ENCODE results near the gene VIP.
"Not testable (repeated sequence)": the region's sequence is repeated elsewhere in the genome, so short reads cannot be mapped to it uniquely, and the experiment has no call there.

The VIP gene

DNA sequence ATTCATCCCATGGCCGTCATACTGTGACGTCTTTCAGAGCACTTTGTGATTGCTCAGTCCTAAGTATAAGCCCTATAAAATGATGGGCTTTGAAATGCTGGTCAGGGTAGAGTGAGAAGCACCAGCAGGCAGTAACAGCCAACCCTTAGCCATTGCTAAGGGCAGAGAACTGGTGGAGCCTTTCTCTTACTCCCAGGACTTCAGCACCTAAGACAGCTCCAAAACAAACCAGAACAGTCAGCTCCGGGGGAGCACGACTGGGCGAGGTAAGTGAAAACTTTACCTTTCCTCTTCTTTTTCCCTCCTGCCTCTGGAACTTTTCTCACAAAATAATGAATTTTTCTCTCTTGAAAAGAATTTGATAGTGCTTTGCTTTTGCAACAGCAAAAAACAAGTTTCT is at the start of gene VIP:
VIP (plus strand) TSS at position 104 of the 400 bp plus-strand sequence. CDS start 1,381 bp downstream, outside the sequence.
- DNase-seq (ENCODE audit: extremely low read depth in 1 of 2, low read depth in 1 of 2): no peak

DNA sequence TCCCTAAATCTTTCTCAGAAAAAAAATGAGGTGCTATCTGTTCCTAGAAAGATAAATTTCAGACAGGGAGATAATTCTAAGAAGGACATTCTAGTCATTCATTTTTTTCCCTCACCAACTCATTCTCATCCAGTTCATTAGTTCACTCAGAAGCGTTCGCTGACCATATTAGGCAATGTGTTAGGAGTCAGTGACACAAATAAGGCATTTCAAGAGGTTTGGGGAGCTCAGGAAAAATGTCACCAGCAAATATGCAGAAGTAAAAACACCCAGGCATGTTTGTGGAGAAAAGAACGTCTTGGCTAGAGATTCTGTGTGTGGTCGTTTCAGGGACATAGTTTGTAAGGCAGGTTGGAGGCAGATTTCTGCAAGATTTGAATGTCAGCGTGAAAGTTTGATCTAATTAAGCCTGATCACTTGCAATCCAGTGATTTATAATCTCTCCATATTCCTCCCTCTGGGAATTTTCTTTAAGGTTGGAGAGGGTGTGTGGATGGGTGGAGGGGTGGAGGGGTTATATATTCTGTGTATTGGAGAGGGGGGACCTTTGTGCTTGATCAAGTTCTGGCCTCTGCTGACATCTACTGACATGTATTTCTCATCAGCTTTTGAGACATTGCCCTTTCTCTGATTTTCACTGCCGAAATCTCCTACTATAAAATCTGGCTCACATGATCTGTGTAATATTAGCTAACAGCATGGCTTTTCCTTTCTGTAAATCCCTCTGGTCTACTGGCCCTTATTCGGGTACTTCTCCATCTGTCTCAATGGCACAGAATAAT is 49.3 kb upstream of the VIP start:
- DNase-seq (ENCODE audit: extremely low read depth in 1 of 2, low read depth in 1 of 2): no peak

DNA sequence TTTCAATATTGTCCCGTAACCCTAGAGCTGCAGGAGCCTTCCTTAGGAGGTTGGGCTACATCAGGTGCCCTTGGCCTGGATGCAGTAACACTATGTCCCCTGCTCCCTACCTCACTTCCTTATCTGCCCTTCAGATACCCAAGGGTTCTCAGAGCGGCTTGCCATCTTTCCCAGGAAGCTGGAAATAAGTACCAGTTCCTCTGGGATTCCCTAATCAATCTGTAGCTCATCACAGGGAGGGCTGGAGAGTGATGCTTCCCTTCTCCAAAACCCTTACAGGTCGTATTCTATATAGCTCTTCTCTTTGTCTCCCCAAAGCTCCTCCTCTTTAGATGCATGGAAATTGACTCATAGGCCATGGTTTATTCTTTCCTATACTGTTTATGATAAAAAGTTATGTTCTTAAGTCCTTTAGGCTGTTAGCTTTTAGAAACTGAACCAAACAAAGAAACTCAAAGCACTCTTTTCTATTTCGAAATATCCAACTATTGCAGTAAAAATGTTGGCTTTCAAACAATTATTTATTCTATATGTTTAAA is 48.7 kb upstream of the VIP start:
- DNase-seq (ENCODE audit: extremely low read depth in 1 of 2, low read depth in 1 of 2): no peak

DNA sequence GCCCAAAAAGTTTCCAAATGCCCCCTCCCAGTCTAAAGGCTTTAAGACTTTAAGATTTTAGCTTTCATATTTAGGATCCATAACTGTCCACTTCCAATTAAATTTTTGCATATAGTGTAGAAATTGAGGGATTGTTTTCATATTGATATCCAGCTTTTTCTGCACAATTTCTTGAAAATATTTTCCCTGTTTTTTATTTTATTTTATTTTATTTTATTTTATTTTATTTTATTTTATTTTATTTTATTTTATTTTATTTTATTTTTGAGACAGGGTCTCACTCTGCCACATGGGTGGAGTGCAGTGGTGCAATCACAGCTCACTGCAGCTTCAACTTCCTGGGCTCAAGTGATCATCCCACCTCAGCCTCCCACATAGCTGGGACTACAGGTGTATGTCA is 46.8 kb upstream of the VIP start:
- DNase-seq (ENCODE audit: extremely low read depth in 1 of 2, low read depth in 1 of 2): not testable (repeated sequence)

DNA sequence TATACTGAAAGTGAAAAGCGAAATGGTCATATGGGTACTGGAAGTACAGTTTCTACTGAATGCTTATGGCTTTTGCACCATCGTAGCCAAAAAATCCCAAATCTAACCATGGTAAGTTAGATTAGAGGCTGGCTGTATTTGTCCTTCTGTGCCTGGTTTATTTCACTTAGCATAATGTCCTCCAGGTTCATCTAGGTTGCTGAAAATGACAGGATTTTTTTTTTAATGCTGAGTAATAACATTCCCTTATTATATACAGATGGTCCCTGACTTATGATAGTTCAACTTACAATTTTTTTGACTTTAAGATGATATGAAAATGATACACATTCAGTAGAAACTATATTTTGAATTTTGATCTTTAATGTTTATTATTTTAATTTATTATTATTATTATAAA is 45.3 kb upstream of the VIP start:
- no peak for DNase-seq (ENCODE audit: extremely low read depth in 1 of 2, low read depth in 1 of 2)

DNA sequence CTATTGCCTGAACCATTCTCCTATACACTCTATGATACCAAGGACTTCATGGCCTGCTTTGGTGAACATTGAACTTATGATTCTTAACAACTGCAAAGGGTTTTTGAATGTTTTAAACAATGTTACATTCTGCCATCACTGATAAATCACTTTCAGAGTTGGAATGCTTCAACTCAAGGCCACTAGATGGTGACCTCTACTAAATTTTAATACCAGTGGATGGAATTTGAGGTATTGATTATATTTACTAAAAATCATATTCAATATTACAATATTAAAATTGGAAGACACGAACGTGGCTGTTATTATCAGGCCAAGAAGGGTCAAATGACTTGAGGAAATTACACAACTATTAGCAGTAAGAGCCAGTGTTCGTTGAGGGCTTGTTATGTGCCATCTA is 34.3 kb upstream of the VIP start:
- DNase-seq (ENCODE audit: extremely low read depth in 1 of 2, low read depth in 1 of 2): no peak

DNA sequence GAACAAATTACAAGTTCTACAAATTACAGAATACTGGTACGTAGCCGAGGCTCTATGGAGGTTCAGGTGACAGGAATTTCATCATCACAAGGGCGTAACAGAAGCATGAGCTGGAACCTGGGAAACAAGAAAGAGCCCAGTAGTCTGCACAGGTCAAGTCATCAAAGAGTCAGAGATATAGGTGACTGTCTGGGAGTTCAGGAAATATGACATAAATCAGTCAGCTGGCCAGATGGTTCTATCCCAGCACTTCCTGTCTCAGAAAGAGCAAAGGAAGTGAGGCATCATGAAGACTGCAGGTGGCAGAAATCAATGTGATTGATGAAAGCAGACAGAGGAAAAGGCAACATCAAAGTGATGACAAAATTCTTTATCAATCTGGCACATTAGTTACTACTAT is 29.6 kb upstream of the VIP start:
- DNase-seq (ENCODE audit: extremely low read depth in 1 of 2, low read depth in 1 of 2): no peak

DNA sequence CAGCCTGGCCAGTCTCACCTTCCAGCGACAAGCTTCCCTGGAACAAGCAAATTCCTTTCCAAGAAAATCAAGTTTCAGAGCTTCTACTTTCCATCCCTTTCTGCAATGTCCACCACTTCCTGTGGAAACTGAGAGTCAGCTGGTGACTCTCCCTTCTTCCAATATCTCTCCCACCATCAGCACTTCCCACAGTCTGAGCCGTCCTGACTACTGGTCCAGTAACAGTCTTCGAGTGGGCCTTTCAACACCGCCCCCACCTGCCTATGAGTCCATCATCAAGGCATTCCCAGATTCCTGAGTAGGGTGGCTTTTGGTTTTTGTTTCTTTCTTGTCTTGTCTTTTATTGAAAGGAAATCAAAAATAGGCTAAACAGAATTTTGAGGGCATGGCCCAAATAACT is 28.6 kb upstream of the VIP start:
- DNase-seq (ENCODE audit: extremely low read depth in 1 of 2, low read depth in 1 of 2): no peak

DNA sequence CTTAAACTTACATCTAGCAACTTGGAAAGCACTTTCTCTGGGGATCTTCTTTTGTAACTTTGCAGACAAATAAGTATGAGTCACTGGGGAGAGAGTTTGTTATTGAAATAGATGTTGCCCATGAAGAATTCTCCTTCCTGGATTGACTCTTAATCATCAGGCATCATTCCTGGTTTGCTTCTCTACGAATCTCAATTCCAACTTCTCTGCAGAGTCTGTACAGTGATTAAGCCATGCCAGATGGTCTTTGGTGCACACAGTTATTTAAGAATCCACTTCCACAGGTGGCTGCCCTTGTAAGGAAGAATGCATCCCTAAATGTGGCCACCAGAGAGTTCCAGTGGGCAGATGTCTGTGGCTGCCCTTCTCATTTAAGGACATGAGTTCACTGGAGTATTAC is 27.2 kb upstream of the VIP start:
- DNase-seq (ENCODE audit: extremely low read depth in 1 of 2, low read depth in 1 of 2): no peak

DNA sequence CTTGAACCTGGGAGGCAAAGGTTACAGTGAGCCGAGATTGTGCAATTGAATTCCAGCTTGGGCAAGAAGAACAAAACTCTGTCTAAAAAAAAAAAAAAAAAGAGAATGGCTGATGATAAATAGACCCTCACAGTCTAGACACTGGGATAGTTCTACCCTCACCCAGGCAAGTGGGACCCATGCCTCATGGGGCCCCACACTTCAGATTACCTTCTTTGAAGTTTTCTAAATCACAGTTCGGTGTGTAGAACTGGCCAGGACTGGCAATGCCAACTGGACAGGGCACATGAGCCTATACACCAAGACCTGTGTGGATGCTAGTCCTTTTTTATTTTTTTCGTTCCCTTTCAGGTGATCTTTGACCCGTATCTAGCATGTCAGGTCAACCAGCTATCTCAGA is 24.3 kb upstream of the VIP start:
- no peak for DNase-seq (ENCODE audit: extremely low read depth in 1 of 2, low read depth in 1 of 2)

DNA sequence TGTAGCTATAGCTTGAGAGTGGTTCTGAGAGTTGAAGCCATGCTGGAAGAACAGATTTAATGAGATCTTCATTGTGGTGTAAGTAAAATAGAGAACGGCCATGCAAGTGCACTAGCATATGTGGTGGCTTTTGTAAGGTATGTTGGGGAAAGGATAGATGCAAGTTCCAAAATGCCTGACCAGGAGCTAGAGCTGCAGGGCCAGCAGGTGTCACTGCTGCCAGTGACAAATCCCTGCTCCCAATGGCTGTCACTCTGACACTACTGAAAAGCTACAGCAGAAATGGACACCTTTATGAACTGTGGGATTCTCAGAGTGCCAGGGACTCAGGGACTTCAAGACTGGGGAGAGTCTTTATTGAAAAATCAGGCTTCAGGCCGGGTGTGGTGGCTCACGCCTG is 23.1 kb upstream of the VIP start:
- DNase-seq (ENCODE audit: extremely low read depth in 1 of 2, low read depth in 1 of 2): no peak

DNA sequence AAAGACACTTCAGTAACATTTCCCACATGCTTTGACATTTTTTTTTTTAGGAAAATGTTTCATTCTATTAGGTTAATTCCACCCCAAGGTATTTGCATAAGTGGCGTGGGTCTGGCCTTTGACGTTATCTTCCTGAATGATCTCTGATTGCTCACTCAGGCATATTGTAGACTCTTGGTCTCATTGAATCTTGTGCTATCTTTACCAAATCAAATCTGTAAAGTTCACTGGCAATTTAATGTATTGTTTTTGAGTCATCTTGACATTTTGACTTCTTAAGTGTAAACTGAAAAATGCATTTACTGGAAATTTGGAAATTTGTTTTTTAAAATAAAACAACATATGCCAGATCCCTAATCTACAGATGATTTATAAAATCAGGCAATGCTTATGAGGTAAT is 16.0 kb upstream of the VIP start:
- no peak for DNase-seq (ENCODE audit: extremely low read depth in 1 of 2, low read depth in 1 of 2)

DNA sequence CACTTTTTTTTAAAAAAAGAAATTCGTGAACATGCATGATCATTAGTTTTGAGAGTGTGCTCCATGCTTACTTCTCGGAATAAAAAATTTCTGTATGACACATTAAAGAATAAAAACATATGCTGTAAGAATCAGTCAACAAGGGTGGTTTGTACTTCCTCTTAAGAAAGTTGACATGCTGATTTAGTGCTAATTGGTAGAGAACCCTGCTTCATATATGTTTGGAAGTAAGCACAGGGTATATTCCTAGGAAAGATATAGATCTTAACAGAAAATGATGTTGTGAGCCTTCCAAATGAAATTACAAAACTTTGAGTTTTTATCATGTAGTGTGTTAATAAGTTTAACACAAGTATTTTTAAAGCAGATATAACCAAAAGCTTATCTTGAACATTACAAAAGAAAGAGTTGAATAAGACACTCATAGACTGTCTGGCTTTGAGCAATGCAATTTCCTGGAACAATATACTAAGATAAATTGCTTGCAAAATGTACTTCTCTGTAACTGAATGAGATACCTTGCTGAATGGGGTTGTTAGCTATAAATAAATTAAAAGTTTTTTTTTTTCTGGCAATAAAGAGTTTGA is 13.8 kb upstream of the VIP start:
- no peak for DNase-seq (ENCODE audit: extremely low read depth in 1 of 2, low read depth in 1 of 2)

DNA sequence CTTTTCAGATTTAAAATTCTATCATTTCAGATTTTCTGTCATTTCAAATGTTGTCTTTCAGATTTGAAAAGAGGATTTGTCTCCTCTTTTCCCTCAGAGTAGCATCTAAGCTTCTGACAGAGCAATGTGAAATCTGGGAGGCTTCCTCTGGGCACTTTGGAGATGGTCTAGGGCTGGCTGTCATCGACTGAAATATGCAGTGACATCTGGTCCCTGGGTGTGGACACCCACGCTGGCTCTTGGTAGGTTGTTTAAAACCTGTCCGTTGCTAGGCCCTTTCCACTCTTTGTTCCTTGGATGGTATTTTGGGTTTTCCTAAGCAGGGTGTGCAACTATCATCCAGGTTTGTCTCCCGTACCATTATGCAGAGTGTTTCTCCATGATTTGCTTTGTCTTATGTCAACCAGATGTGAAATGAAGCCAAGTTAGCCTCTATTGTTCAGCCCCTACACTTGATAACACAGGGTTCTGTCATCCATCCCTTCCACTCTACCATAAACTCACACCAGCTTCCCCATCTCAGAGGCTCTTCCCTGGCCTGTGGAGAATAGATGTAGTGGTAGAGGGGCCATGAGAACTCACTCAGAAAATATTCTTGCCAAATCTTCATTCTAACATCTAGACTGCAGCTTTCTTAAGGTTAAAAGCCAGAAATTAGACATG is 5.0 kb upstream of the VIP start:
- no peak for DNase-seq (ENCODE audit: extremely low read depth in 1 of 2, low read depth in 1 of 2)

DNA sequence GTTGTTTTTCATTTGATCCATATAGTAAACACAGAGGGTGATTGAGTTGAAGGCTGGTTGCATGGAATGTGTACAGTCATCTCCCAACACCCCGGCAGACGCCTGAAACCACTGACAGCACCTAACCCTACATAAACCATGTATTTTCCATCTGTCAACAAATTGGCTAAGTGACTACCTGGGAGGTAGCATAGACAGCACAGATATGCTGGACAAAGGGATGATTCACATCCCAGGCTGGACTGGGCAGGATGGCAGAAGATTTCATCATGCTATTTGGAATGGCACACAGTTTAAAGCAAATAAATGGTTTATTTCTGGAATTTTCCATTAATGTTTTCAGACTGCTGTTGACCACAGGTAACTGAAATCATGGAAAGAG is 4.4 kb upstream of the VIP start:
- DNase-seq (ENCODE audit: extremely low read depth in 1 of 2, low read depth in 1 of 2): no peak

DNA sequence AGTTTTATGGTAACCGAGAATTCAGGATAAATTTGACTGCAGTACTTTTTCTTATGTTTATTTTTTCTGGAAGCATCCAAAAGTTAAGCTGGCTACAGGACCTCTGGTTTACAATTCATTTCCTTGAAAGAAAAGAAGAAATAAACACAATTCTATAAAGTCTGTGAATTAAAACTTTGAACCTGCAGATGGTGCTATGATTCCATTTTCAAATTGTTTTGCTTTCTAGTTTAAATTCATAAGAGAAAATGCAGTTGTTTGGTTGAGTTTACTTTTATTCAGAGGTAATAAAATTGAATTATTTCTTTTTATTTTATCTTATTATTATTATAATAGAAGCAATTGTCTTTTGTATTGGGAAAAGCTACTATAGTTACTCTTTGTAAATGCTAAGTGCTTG is 1.8 kb upstream of the VIP start:
- no peak for DNase-seq (ENCODE audit: extremely low read depth in 1 of 2, low read depth in 1 of 2)

DNA sequence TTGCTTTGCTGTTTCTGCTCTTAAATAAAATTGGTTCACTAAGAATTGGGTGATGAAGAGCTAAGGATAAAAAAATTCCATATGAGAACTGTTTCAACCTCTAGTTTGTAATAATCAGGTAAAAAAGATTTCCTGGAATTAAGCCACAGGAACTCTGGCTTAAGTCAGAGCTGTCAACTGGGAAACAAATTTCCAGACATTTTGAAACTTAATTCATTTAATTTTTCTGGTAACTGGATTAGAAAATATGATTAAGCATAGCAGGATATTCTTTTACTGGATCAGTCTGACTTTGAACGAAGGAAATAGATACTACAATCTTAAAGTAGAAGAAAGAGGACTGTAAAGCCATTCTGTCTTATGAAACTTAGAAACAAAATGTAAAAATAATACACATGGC is 1.3 kb upstream of the VIP start:
- DNase-seq (ENCODE audit: extremely low read depth in 1 of 2, low read depth in 1 of 2): no peak

DNA sequence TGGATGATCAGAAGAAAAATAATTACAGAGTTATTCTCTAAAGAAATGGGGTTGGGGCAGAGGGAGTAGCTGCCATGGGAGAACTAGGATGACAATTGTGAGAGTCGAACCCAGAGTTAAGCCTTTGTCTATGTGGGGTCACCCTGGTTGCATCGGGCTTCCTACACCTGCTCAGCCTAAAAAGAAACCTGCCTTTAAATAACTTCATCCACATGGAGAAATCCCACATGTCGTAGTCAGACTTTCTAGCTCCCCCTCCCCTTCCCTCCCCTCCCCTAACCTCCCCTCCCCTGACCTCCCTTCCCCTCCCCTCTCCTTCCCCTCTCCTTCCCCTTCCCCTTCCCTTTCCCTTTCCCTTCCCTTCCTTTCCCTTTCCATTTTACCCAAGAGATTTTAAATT is 14.7 kb downstream of the VIP start:
- no peak for DNase-seq (ENCODE audit: extremely low read depth in 1 of 2, low read depth in 1 of 2)

DNA sequence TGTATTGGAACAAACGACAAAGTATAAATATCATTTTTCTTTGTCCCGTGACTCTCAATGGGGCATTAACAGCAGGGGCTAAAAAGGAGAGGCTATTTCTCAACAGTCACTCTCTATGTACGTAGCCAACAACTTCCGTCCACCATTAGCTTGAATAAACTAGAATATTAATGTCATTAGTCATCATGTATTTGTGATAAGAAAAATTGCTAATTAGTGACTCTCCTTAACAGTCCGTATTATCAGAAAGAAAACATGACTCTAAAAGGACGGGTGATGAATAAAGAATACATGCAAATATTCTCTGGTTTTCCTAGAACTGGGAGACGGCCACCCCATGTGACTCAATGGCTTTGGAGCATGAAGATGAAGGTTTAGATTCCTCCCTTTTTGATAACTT is 18.6 kb downstream of the VIP start:
- DNase-seq (ENCODE audit: extremely low read depth in 1 of 2, low read depth in 1 of 2): no peak

DNA sequence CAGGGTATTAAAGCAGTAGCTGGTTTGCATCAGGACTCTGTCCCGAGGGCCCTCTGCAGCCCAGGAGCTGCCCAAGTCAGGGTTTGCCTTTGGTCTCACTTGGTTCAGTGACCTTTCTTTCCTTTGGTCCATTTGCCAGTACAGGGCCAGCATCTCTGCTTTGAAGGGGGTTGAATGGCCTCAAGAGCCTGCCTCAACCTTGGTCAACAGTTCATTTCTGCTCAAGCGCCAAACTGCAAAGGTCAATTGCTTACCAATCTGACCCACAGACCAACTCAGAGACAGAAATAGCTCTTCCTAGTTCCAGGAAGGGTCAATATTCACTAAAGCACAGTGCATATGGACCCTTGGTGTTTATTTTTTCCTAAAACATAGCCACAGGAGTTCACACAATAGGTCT is 19.4 kb downstream of the VIP start:
- no peak for DNase-seq (ENCODE audit: extremely low read depth in 1 of 2, low read depth in 1 of 2)

DNA sequence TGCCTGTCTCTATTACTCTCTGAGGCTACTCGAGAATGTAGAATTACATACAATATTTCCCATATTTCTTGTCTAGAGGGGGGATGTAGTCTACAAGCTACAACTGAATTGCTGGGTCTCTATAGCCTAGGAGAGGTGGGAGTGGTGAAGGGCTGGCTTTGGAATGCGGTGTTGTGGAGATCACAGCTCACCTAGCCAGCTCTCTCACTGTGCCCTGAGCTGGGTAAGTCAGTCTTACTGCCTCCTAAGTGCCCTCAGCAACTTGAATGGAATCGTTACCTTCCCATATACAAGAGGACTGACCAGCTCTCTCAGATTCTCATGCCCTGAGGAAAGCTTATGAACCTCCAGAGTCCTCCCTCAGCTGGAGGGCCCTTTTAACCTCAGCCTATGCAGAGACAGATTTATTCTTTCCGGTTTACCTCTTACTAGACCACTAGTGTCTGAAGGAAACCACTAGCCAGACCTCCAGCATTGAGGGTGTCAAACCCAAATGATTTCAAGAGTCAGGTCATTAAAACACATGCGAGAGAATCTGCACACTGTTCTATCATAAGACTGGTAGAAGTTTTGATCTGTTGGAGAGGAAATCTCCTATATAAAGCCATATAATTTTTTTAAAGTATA is 20.6 kb downstream of the VIP start:
- no peak for DNase-seq (ENCODE audit: extremely low read depth in 1 of 2, low read depth in 1 of 2)

DNA sequence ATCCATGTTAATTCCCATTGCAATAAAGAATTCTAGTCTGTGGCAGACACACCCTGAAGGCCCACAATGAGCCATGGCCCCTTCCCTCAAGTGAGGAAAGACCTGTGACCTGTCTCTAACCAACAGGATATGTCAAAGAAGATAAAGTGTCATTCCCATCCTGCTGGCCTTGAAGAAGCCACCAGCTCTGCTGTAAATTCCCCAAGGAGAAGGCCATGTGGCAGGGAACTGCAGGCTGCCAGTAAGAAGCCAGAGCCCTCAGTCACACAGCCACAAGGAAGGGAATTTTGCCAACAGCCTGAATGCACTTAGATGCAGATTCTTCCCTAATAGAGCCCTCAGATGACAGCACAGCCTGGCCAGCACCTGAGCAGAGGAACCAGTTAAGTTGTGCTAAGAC is 24.8 kb downstream of the VIP start:
- no peak for DNase-seq (ENCODE audit: extremely low read depth in 1 of 2, low read depth in 1 of 2)
